BLaER1 treated with 17β-estradiol and CSF1 and Interleukin-3, amounts not matched to agents 10 nM and 100 nM (cell line): Measurements from ENCODE around the gene LCP2.
A peak's percentile ranks its signal among the peaks of the same experiment; 100 is the strongest.
"Not testable (repeated sequence)": the region's sequence is repeated elsewhere in the genome, so short reads cannot be mapped to it uniquely, and the experiment has no call there.

Source experiments
- H3K27ac ChIP-seq, 11 experiments: shearing (Covaris generic); formaldehyde crosslinking; 2 replicates each; pipeline ENCODE4 v1.8.1; 2022
- H3K27me3 ChIP-seq, 11 experiments: shearing (Covaris generic); formaldehyde crosslinking; 2 replicates each; pipeline ENCODE4 v1.8.1; 2022
- H3K36me3 ChIP-seq, 11 experiments: shearing (Covaris generic); formaldehyde crosslinking; 2 replicates each; pipeline ENCODE4 v1.8.1; 2022
- H3K4me1 ChIP-seq, 10 experiments: shearing (Covaris generic); formaldehyde crosslinking; 2 replicates each; pipeline ENCODE4 v1.8.1; 2022
- H3K4me2 ChIP-seq, 11 experiments: shearing (Covaris generic); formaldehyde crosslinking; 2 replicates each; pipeline ENCODE4 v1.8.1; 2022
- H3K4me3 ChIP-seq, 10 experiments: shearing (Covaris generic); formaldehyde crosslinking; 2 replicates each; pipeline ENCODE4 v1.8.1; 2022
- H3K9ac ChIP-seq, 11 experiments: shearing (Covaris generic); formaldehyde crosslinking; 2 replicates each; pipeline ENCODE4 v1.8.1; 2022
- H3K9me3 ChIP-seq, 11 experiments: shearing (Covaris generic); formaldehyde crosslinking; replicated peaks in 1 of 11; 2 replicates each; pipeline ENCODE4 v1.8.1; 2022
- H4K20me1 ChIP-seq, 11 experiments: shearing (Covaris generic); formaldehyde crosslinking; 2 replicates each; pipeline ENCODE4 v1.8.1; 2022
- Cebpa-rat ChIP-seq, 11 experiments: shearing (Covaris generic); IDR thresholded peaks; 2 replicates each; pipeline ENCODE4 v1.8.1; 2022

The LCP2 gene

GRCh38 chr5:170250810-170251317 lies 46.7 kb downstream of the LCP2 start:
- Histone ChIP-seq H3K4me2 (no peak overlapping the region), H3K4me3 (no peak overlapping the region), H3K27ac (no peak overlapping the region), H3K27me3 (no peaks in the 10 kb centered on the region), H3K36me3 (peaks cover 100% of the 10 kb centered on the region in 11 experiments), H3K4me1 (no peaks in the 10 kb centered on the region), H3K9ac (no peak overlapping the region), H4K20me1 (peaks cover 0 to 47% (median 22%) of the 10 kb centered on the region in 11 experiments; a peak in 12 of 22 replicates), H3K9me3 (peaks cover 12 to 39% (median 26%) of the 10 kb centered on the region in 11 experiments)
- TF ChIP-seq Cebpa-rat (IDR thresholded peaks at IDR 0.05) = no peak

- Histone ChIP-seq H3K27me3 (no peaks in the 10 kb centered on the region), H3K36me3 (peaks cover 89 to 91% (median 90%) of the 10 kb centered on the region in 11 experiments), H3K9ac (no peak overlapping the region)
Measured at GRCh38 chr5:170249355-170249754, 48.2 kb downstream of the LCP2 start.

GRCh38 chr5:170248931-170249227 lies 48.7 kb downstream of the LCP2 start:
- Histone ChIP-seq H3K9me3 (peaks cover 12 to 48% (median 35%) of the 10 kb centered on the region in 11 experiments), H4K20me1 (peaks cover 0 to 27% (median 6%) of the 10 kb centered on the region in 11 experiments; a peak in 8 of 22 replicates), H3K36me3 (peaks cover 85 to 87% (median 85%) of the 10 kb centered on the region in 11 experiments)
- H3K4me1 ChIP-seq, H3K27me3 ChIP-seq, H3K9ac ChIP-seq, H3K27ac ChIP-seq, H3K4me3 ChIP-seq, H3K4me2 ChIP-seq: not testable (repeated sequence)

More at GRCh38 chr5:170249355-170249754, 48.2 kb downstream of the LCP2 start:
- H3K4me1 ChIP-seq = no peaks in the 10 kb centered on the region
- no peak for TF ChIP-seq Cebpa-rat (IDR thresholded peaks at IDR 0.05)
- no peak overlapping the region for H3K27ac ChIP-seq
- H4K20me1 ChIP-seq = peaks cover 0 to 32% (median 8%) of the 10 kb centered on the region in 11 experiments; a peak in 10 of 22 replicates
- H3K4me2 ChIP-seq = no peak overlapping the region
- peaks cover 12 to 48% (median 35%) of the 10 kb centered on the region in 11 experiments for H3K9me3 ChIP-seq
- no peak overlapping the region for H3K4me3 ChIP-seq

GRCh38 chr5:170248172-170248930 lies 49.2 kb downstream of the LCP2 start:
- Histone ChIP-seq H3K27ac (no peak overlapping the region), H3K36me3 (peaks cover 79 to 81% (median 80%) of the 10 kb centered on the region in 11 experiments), H3K4me3 (no peak overlapping the region), H3K9ac (no peak overlapping the region), H3K9me3 (peaks cover 12 to 48% (median 35%) of the 10 kb centered on the region in 11 experiments), H3K4me1 (no peaks in the 10 kb centered on the region), H4K20me1 (peaks cover 0 to 23% (median 6%) of the 10 kb centered on the region in 11 experiments; a peak in 8 of 22 replicates), H3K27me3 (no peaks in the 10 kb centered on the region), H3K4me2 (no peak overlapping the region)
- TF ChIP-seq Cebpa-rat (IDR thresholded peaks at IDR 0.05) = no peak

GRCh38 chr5:170247363-170247762 lies 50.2 kb downstream of the LCP2 start:
- H3K4me1 ChIP-seq = no peaks in the 10 kb centered on the region
- peaks cover 69 to 71% (median 70%) of the 10 kb centered on the region in 11 experiments for H3K36me3 ChIP-seq
- H3K27me3 ChIP-seq = no peaks in the 10 kb centered on the region
- H3K4me3 ChIP-seq = no peak overlapping the region; a peak in 1 of 20 replicates
- H3K27ac ChIP-seq = no peak overlapping the region
- H3K9ac ChIP-seq = no peak overlapping the region
- peak in 3 of 11 experiments; percentile 21 to 50 (median 46); a peak in 3 of 22 replicates for TF ChIP-seq Cebpa-rat (IDR thresholded peaks at IDR 0.05)
- no peak overlapping the region for H3K4me2 ChIP-seq
- H4K20me1 ChIP-seq = peaks cover 0 to 16% (median 6%) of the 10 kb centered on the region in 11 experiments; a peak in 5 of 22 replicates
- peaks cover 12 to 48% (median 35%) of the 10 kb centered on the region in 11 experiments for H3K9me3 ChIP-seq

GRCh38 chr5:170246126-170246870 lies 51.3 kb downstream of the LCP2 start:
- no peak overlapping the region for H3K27ac ChIP-seq
- H3K9me3 ChIP-seq = peaks cover 12 to 48% (median 35%) of the 10 kb centered on the region in 11 experiments
- no peak overlapping the region for H3K9ac ChIP-seq
- 0 out of 20 replicates have a peak overlapping the region, but pooled peaks of 1 of the 10 experiments have one; percentile 10 for H3K4me3 ChIP-seq
- peaks cover 0 to 15% (median 5%) of the 10 kb centered on the region in 11 experiments; a peak in 5 of 22 replicates for H4K20me1 ChIP-seq
- no peak for TF ChIP-seq Cebpa-rat (IDR thresholded peaks at IDR 0.05)
- H3K4me1 ChIP-seq = no peaks in the 10 kb centered on the region
- no peak overlapping the region for H3K4me2 ChIP-seq
- H3K36me3 ChIP-seq = peaks cover 59 to 61% (median 59%) of the 10 kb centered on the region in 11 experiments
- H3K27me3 ChIP-seq = no peaks in the 10 kb centered on the region

GRCh38 chr5:170245436-170245835 lies 52.1 kb downstream of the LCP2 start:
- peaks cover 0 to 15% (median under 1%) of the 10 kb centered on the region in 11 experiments; a peak in 5 of 22 replicates for H4K20me1 ChIP-seq
- not testable (repeated sequence) for H3K4me1 ChIP-seq, H3K9ac ChIP-seq, H3K4me3 ChIP-seq, H3K27ac ChIP-seq, H3K27me3 ChIP-seq, H3K4me2 ChIP-seq
- peaks cover 50 to 52% (median 50%) of the 10 kb centered on the region in 11 experiments for H3K36me3 ChIP-seq
- peaks cover 12 to 48% (median 35%) of the 10 kb centered on the region in 11 experiments for H3K9me3 ChIP-seq

GRCh38 chr5:170238456-170239196 lies 59.0 kb downstream of the LCP2 start:
- Histone ChIP-seq H3K27ac (no peak overlapping the region), H3K27me3 (no peaks in the 10 kb centered on the region), H3K4me2 (no peak overlapping the region), H3K9me3 (no peaks in the 10 kb centered on the region), H3K9ac (no peak overlapping the region), H3K36me3 (peaks cover 0 to 3% (median 0%) of the 10 kb centered on the region in 11 experiments; a peak in 1 of 22 replicates), H4K20me1 (no peaks in the 10 kb centered on the region), H3K4me3 (no peak overlapping the region), H3K4me1 (peaks cover 0 to 9% (median 0%) of the 10 kb centered on the region in 10 experiments; a peak in 1 of 20 replicates)
- no peak for TF ChIP-seq Cebpa-rat (IDR thresholded peaks at IDR 0.05)
